GM12872 (cell line): ENCODE data around the gene PAXX.

Experiments used
- TF ChIP-seq, protein P1 (sequence below): IDR thresholded peaks from 3 replicates; pipeline ENCODE4 v1.5.1; 2011; ENCODE audit warnings: low read depth, mild to moderate bottlenecking, low read length, moderate library complexity; ENCODE audit not compliant: insufficient read depth

PAXX gene

DNA sequence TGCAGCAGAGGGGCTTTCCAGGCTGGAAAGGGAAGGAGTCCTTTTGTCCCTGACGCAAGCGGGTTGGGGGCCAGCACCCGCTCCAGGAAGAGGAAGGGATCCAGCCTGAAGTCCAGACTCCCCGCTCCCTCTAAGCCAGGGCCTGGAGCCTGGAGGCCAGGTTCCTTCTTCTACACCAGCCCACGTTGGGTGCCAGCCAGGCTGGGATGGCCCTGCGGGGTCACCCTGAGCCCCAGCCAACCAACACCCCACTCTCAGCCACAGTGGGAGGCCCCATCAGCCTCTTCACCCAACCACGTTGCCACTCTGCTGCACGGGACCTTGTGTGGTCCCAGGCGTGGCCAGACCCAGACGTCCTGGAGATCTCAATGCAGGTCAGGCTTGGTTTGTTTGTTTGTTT lies 40.6 kb downstream of the PAXX start:
- TF ChIP-seq, protein P1, sequence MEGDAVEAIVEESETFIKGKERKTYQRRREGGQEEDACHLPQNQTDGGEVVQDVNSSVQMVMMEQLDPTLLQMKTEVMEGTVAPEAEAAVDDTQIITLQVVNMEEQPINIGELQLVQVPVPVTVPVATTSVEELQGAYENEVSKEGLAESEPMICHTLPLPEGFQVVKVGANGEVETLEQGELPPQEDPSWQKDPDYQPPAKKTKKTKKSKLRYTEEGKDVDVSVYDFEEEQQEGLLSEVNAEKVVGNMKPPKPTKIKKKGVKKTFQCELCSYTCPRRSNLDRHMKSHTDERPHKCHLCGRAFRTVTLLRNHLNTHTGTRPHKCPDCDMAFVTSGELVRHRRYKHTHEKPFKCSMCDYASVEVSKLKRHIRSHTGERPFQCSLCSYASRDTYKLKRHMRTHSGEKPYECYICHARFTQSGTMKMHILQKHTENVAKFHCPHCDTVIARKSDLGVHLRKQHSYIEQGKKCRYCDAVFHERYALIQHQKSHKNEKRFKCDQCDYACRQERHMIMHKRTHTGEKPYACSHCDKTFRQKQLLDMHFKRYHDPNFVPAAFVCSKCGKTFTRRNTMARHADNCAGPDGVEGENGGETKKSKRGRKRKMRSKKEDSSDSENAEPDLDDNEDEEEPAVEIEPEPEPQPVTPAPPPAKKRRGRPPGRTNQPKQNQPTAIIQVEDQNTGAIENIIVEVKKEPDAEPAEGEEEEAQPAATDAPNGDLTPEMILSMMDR = no peak

DNA sequence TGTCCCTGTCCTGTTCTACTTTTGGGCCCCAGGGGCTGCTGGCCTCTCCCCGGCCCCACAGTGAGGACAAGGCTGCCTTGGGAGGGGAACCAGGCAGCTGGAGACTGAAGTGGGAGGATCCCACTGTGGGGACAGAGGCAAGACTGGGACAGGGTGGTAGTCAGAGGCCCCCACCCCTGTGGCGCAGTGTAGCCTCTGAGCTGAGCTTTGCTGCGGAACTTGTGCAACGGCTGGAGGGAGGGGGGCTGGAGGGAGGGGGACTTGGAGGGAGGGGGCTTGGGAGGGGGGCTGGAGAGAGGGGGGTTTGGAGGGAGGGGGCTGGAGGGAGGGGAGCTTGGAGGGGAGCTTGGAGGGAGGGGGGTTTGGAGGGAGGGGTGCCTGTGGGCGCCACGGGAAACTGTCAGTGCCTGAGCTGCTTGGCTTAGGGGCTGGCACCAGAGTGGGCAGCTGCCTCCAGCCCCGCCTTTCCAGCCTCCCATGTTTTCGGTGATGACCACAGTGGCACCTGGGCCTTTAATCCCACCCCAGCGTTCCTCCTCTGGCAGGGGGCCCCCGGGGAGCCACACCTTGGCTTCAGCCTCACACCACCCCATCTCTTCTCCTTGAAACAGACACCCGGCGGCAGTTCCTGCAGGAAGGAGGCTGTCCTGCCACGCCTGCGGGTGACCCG lies 42.0 kb downstream of the PAXX start:
- TF ChIP-seq, protein P1 = no peak

DNA sequence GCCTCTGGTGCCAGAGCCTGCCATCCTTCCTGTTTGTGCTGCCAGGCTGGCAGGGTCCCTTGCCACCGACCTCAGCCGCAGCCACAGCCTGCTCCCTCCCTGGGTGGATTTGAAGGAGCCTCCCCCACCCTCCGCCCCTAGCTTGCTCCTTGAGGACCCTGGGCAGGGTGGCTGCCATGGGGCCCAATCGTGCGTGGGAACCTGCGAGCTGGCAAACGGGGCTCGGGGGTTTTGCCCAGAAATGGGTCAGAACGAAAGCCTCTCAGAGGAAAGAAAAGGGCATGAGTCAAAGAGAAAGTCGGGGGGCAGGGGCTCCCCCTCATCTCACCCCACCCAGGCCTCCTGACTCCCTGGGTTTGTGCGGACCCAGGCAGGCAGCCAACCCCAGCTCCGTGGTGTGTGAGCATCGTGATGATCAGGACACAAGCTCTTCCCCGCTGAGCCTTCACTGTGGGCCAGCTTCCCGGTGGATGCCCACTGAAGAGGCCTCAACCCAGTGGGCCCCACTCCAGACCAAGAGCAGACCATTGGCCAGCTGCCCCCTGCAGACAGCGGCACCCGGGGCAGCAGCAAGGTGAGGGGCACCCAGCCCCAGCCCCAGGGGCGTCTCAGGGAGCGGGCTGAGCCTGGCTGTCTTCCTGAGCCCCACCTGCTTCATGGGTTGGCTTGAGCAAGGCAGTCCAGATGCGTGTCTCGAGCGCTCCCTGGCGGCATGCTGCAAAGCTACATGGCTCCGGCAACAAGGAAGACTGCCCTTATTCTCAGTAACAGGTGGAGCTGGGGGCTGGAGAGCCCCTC lies 42.7 kb downstream of the PAXX start:
- TF ChIP-seq, protein P1 = peak; percentile 97

DNA sequence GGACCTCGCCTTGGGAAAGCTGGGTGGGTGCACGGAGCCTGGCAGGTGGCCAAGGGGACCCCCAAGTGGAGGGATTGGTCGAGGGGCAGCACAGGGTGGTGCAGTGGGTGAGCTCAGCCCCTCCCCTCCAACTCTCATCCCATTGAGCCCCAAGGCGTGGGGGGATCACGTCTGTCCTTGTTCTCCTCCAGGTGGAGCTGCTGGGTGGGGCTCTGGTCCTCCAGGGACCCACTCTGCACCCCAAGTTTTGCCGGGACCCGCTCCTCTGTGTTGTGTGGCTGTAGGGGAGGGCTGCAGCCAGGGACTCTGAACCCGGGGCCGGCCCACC lies 43.2 kb downstream of the PAXX start:
- TF ChIP-seq, protein P1 = no peak

DNA sequence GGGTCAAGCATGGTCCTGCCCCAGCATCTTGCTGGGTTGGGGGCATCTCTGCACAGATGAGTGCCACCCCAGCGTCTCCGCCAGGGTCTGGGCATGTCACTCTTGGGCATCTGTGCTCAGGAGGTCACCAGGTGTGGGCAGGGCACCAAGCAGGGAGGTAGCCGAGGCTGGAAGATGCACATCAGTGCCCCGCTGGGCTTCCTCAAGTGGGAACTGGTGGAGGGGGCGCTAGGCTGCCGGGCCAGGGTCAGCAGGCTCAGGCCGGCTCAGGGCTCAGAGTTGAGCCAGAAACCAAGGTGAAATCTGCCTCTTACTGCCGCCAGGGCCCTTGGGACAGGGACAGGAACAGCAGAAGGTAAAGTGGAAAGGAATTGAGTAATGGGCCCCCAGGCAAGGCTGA lies 43.7 kb downstream of the PAXX start:
- TF ChIP-seq, protein P1 = no peak

DNA sequence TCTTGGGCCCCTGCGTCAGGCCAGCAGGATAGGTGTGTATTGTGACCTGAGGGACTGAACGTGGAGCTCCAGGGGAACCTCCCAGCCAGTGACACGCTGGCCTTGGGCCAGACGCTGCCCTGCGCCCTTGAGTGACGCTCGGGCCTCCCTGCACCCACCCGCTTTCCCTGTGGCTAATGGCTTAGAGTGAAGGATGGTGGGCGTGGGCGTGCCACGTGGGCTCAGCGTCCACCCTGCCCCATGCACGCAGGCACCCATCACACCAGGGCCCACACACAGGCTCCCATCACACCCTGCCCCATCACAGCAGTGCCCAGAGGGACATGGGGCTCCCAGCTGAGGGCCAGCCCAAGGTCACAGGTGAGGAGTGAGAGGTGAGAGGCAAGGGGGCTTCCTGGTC lies 44.8 kb downstream of the PAXX start:
- TF ChIP-seq, protein P1 = no peak

DNA sequence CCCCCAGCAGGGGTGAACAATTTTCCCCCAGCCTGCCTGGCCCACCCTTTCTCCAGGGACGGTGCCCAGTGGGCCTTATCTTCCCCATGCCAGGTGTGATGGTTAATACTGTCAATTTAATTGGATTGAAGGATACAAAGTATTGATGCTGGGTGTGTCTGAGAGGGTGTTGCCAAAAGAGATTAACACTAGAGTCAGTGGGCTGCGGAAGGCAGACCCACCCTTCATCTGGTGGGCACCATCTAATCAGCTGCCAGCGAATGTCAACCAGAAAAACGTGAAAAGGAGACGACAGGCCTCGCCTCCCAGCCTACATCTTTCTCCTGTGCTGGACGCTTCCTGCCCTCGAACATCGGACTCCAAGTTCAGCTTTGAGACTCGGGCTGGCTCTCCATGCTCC lies 45.3 kb downstream of the PAXX start:
- TF ChIP-seq, protein P1 = no peak
